Uterus (tissue), 2 donors: Measurements from ENCODE around the gene TSEN15.

Source experiments
- CTCF ChIP-seq, 4 experiments: fragments of 200-600 bp in 2 of 4; fragments of 450-650 bp in 2 of 4; sonication (generic) in 2 of 4; IDR thresholded peaks; one replicate each; pipeline ENCODE4 v1.5.1; 2016 to 2019; ENCODE audit warnings: antibody characterized with exemption in 4 of 4, mild to moderate bottlenecking in 2 of 4, moderate library complexity in 1 of 4
- POLR2A ChIP-seq, 2 donors: fragments of 450-650 bp; IDR thresholded peaks; one replicate each; pipeline ENCODE4 v1.6.1; 2016; ENCODE audit warnings: antibody characterized with exemption in 2 of 2, mild to moderate bottlenecking in 1 of 2, moderate library complexity in 1 of 2

GRCh38 chr1:184037849-184038591 is 13.5 kb upstream of the TSEN15 start:
- TF ChIP-seq CTCF (IDR thresholded peaks at IDR 0.05) (no peak), POLR2A (IDR thresholded peaks at IDR 0.05) (no peak)
